ENCODE data around the gene TSC2. TPM values are rescaled to one million over a fixed set of nuclear protein-coding genes. Genes with fewer than 3 reads are reported as not detected.

Gene TSC2
- total and polyA plus RNA-seq, 9 of the 15 experiments (the other 6 are each of a cell fraction or from before 2014, with no cell fraction given), result 1.3 to 68.1 (median 16.6) TPM

- TF ChIP-seq ZNF280B (CRISPR knock-in tag; IDR thresholded peaks at IDR 0.05), result no peak
- no peak for TF ChIP-seq HOXB6 (CRISPR knock-in tag; IDR thresholded peaks at IDR 0.05; ENCODE audit: borderline replicate concordance)
- TF ChIP-seq E4F1 (CRISPR knock-in tag; IDR thresholded peaks at IDR 0.05; ENCODE audit: borderline replicate concordance), result no peak
- no peak for TF ChIP-seq ZNF143 (CRISPR knock-in tag; IDR thresholded peaks at IDR 0.05)
- no peak for TF ChIP-seq ZNF316 (IDR thresholded peaks at IDR 0.05)
- TF ChIP-seq THRAP3 (IDR thresholded peaks at IDR 0.05; ENCODE audit: borderline replicate concordance), result no peak
- no peak for TF ChIP-seq SRSF3 (IDR thresholded peaks at IDR 0.05; ENCODE audit: insufficient read depth, low read length)
- no peak for TF ChIP-seq TEAD4 (IDR thresholded peaks at IDR 0.05; ENCODE audit: low read length)
- TF ChIP-seq TEAD4 (CRISPR knock-in tag; IDR thresholded peaks at IDR 0.05; ENCODE audit: borderline replicate concordance), result no peak
- no peak for TF ChIP-seq NCOA2 (IDR thresholded peaks at IDR 0.05; ENCODE audit: partially characterized antibody in 2 of 2)
- TF ChIP-seq ATF4 (CRISPR knock-in tag; IDR thresholded peaks at IDR 0.05), result no peak
- TF ChIP-seq TAL1 (IDR thresholded peaks at IDR 0.05), result no peak
- no peak for TF ChIP-seq ZNF551 (CRISPR knock-in tag; IDR thresholded peaks at IDR 0.05)
- TF ChIP-seq ERF (CRISPR knock-in tag; IDR thresholded peaks at IDR 0.05), result no peak
- no peak for TF ChIP-seq TGIF2 (CRISPR knock-in tag; IDR thresholded peaks at IDR 0.05)
- TF ChIP-seq ZNF24 (IDR thresholded peaks at IDR 0.05), result no peak
- TF ChIP-seq ATF3 (IDR thresholded peaks at IDR 0.05), result no peak
- TF ChIP-seq ATF3 (CRISPR knock-in tag; conservative IDR thresholded peaks at IDR 0.05), result no peak
- no peak for TF ChIP-seq NR2C1 (IDR thresholded peaks at IDR 0.05)
- peak; percentile 51; the same call in 1 of the 2 replicates for TF ChIP-seq NR2C1 (tag; IDR thresholded peaks at IDR 0.05)
- no peak for TF ChIP-seq PTTG1 (tag; IDR thresholded peaks at IDR 0.05; ENCODE audit: low read depth)
- peak; percentile 80 for TF ChIP-seq SREBF1 (IDR thresholded peaks at IDR 0.05; ENCODE audit: borderline replicate concordance, low read depth, low read length)
These were observed 43.8 kb upstream of the TSC2 start (continued) for GRCh38 chr16:2003827-2004641.

Measured in K562 (cell line).